Measurements from ENCODE around the gene LRIG3. TPM values are rescaled to one million over a fixed set of nuclear protein-coding genes. Genes with fewer than 3 reads are reported as not detected.

LRIG3 gene
- total and polyA plus RNA-seq, 2 of the 4 experiments (the other 2 are of a cell fraction) = 26.4 to 71.2 TPM

DNA sequence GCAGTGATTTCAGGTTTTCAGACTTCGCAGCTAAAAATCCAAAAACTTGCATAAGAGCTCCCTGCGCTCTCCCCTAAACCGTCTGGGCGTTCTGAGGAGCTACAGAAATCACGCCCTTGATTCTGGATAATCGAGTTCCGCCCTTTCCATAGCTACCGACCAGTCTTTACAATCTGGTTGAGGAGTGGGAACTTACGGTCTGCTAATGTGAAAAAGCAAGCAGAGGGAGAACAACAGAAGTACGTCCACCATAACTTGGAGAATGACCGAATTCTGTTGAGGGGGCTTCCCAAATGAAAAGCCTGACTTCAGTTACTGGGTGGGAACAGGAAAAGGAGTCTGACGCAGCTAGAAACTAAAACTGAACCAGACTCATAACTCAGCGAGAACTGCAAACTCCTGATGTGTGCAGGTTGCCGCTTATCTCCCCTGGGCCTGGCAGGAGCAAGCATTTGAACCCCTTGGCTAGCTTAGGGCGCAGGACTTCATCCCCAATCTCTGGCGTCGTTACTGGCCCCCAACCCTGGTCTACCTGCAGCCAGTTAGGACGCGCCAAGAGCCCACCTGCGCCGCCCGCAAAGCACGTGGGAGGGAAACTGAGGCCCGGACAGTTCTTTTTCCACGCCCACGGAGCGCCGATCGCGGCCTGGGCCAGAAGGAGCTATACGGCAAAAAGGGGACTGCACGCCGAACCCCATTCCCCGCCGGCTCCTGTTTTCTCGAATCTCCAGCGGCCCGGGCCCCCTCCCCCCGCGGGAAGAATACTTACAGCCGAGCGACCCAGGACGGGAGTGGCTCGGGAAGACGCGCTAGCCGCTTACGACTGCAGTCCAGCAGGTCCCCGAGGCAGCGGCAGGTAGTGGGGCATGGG, 838 bp downstream of the LRIG3 start:
- Histone ChIP-seq H4K8ac (ENCODE audit: low read depth in 2 of 2, low read length in 2 of 2) (peak overlapping the region; percentile 2 to 77), H2BK20ac (ENCODE audit: low read depth, low read length) (peak overlapping the region; percentile 74), H2BK120ac (ENCODE audit: low read depth, low read length) (peak overlapping the region; percentile 82), H3K9ac (ENCODE audit: low read depth, low read length) (peak overlapping the region; percentile 92), H3K36me3 (ENCODE audit: control insufficient read depth, insufficient read depth, low read length) (no peaks in the 10 kb centered on the region), H3K4me3 (ENCODE audit: insufficient read depth, low read depth, low read length) (peak overlapping the region; percentile 80), H2BK15ac (ENCODE audit: low read depth, low read length) (peak overlapping the region; percentile 54; the same call in 1 of the 3 replicates), H3K9me3 (ENCODE audit: control insufficient read depth, insufficient read depth, low read length) (no peaks in the 10 kb centered on the region), H3K18ac (ENCODE audit: low read depth, low read length) (peak overlapping the region; percentile 76), H3K79me1 (ENCODE audit: low read depth in 1 of 2, low read length in 2 of 2) (peaks cover 0 to 16% of the 10 kb centered on the region in 2 experiments; a peak in 2 of 4 replicates), H2BK5ac (ENCODE audit: low read depth, low read length, poor library complexity, severe bottlenecking) (peak overlapping the region; percentile 95), H2AK5ac (ENCODE audit: low read depth, low read length) (peak overlapping the region; percentile 24), H3K4me1 (ENCODE audit: control insufficient read depth, insufficient read depth, low read length) (no peaks in the 10 kb centered on the region; the same call in none of the 2 replicates), H3K14ac (replicated peaks; ENCODE audit: low read depth, low read length) (peak overlapping the region; percentile 89), H3K9me1 (ENCODE audit: insufficient read depth, low read length) (no peaks in the 10 kb centered on the region), H4K5ac (ENCODE audit: low read depth, low read length) (peak overlapping the region; percentile 44), H4K20me1 (ENCODE audit: insufficient read depth, low read length) (no peaks in the 10 kb centered on the region), H2AK9ac (replicated peaks; ENCODE audit: low read depth, low read length, poor library complexity) (peak overlapping the region; percentile 90), H3K23ac (ENCODE audit: low read depth, low read length) (peak overlapping the region; percentile 97), H4K91ac (ENCODE audit: insufficient read depth, low read depth, low read length) (peak overlapping the region; percentile 83), H3K56ac (ENCODE audit: extremely low read depth, insufficient read depth, low read length) (peak overlapping the region; percentile 87), H3K27me3 (ENCODE audit: control insufficient read depth, insufficient read depth, low read length) (no peaks in the 10 kb centered on the region), H3K4ac (ENCODE audit: low read depth, low read length) (peak overlapping the region; percentile 91), H2AFZ (replicated peaks; ENCODE audit: low read length, poor library complexity) (peak overlapping the region; percentile 94), H3K27ac (ENCODE audit: insufficient read depth, low read length) (peak overlapping the region; percentile 98), H3K4me2 (ENCODE audit: low read depth, low read length) (peak overlapping the region; percentile 97)
- ChIA-PET POLR2A (ENCODE audit: unreplicated experiment) (interaction anchor here (1.1 kb wide), 1 partner anchor 121 kb away, joined by 3 read pairs; no protein-coding TSS in a partner anchor), CTCF (interaction anchor here (0.6 to 2.4 kb wide), 3 partner anchors 379 to 983 kb away, joined by 3 to 9 read pairs (median 7); no protein-coding TSS in a partner anchor)
- intact Hi-C loops (cut with micrococcal nuclease) (loop anchor here (1.0 to 5.0 kb wide), 7 partner anchors 42 to 932 kb away; no protein-coding TSS in a partner anchor), in situ Hi-C loops (cut with MboI; ENCODE audit: low sequenced_read_pairs) (loop anchor here (10.0 kb wide), 1 partner anchor 165 kb away; no protein-coding TSS in a partner anchor), dilution Hi-C loops (cut with HindIII; ENCODE audit: low sequenced_read_pairs, unreplicated experiment) (no loop called here)
- DNase-seq = peak; percentile 58
- no TSS peak for BruUV-seq (replicated peaks)
- TF ChIP-seq POLR2A (IDR thresholded peaks at IDR 0.05; ENCODE audit: low read depth, low read length) (peak; percentile 26; the same call in 1 of the 2 replicates), CHD1 (IDR thresholded peaks at IDR 0.05; ENCODE audit: low read depth, low read length) (0 out of 2 replicates have a peak, but pooled peaks have one; percentile 19), MXI1 (IDR thresholded peaks at IDR 0.05; ENCODE audit: borderline replicate concordance, low read depth, low read length) (peak; percentile 23; the same call in 1 of the 2 replicates)
- TF ChIP-seq, protein P1, sequence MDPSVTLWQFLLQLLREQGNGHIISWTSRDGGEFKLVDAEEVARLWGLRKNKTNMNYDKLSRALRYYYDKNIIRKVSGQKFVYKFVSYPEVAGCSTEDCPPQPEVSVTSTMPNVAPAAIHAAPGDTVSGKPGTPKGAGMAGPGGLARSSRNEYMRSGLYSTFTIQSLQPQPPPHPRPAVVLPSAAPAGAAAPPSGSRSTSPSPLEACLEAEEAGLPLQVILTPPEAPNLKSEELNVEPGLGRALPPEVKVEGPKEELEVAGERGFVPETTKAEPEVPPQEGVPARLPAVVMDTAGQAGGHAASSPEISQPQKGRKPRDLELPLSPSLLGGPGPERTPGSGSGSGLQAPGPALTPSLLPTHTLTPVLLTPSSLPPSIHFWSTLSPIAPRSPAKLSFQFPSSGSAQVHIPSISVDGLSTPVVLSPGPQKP (IDR thresholded peaks at IDR 0.05; ENCODE audit: borderline replicate concordance, low read depth, low read length) = no peak
- ATAC-seq (ENCODE audit: low read depth) = peak; percentile 11
- 1% methylated on average over 14 of the region's 50 CpGs; no CpG with 5 or more reads in 1 of the 2 experiments for WGBS, 2 experiments (ENCODE audit: extremely low coverage in 2 of 2, insufficient read length in 1 of 2)
